ENCODE results near the gene MAX.
A peak's percentile ranks its signal among the peaks of the same experiment; 100 is the strongest.
"Not testable (repeated sequence)": the region's sequence is repeated elsewhere in the genome, so short reads cannot be mapped to it uniquely, and the experiment has no call there.

MAX gene

GRCh38 chr14:65104791-65105190, 2.5 kb upstream of the MAX start:
- DNase-seq (ENCODE audit: low read depth), result no peak

- peak; percentile 54 for DNase-seq (ENCODE audit: low read depth)
Measured at GRCh38 chr14:65103150-65103760, 938 bp upstream of the MAX start.

GRCh38 chr14:65101631-65102440, 481 bp downstream of the MAX start:
- peak; percentile 20 for DNase-seq (ENCODE audit: low read depth)

GRCh38 chr14:65100922-65101541, 1.3 kb downstream of the MAX start:
- DNase-seq (ENCODE audit: low read depth), result peak; percentile 12

- DNase-seq (ENCODE audit: low read depth), result peak; percentile 28
Measured at GRCh38 chr14:65098586-65098985, 3.7 kb downstream of the MAX start.

- no peak for DNase-seq (ENCODE audit: low read depth)
Measured at GRCh38 chr14:65096323-65097089, 5.8 kb downstream of the MAX start.

DNA sequence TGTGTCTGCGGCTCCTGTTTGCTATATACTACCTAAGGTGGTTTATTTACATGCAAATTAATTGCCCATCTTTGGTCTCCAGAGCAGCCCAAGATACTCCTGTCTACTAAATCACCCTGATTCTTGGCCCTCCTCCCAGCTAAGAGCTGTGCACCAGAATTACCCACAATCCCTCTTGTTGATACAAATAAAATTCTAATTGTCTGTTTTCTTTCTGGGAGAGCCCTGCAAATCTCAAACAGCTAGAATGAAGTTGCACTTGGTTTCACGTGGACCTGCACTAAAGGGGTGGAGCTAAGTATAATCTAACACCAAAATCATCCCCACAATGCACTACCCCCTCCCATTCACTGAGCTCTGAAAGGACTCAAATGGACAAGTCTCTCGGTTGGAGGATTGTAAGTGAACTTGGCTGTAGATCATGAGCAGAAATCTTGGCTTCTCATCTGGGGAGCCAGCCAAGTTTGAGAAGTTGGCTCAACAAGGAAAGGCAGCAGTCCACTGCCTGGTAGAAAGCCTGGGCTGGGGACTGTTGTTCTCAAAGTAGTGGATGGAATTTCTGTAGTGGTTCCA, 6.6 kb downstream of the MAX start:
- no peak for DNase-seq (ENCODE audit: low read depth)

GRCh38 chr14:65092349-65092748, 10.0 kb downstream of the MAX start:
- DNase-seq (ENCODE audit: low read depth), result no peak

GRCh38 chr14:65087835-65088234, 14.5 kb downstream of the MAX start:
- not testable (repeated sequence) for DNase-seq (ENCODE audit: low read depth)

DNA sequence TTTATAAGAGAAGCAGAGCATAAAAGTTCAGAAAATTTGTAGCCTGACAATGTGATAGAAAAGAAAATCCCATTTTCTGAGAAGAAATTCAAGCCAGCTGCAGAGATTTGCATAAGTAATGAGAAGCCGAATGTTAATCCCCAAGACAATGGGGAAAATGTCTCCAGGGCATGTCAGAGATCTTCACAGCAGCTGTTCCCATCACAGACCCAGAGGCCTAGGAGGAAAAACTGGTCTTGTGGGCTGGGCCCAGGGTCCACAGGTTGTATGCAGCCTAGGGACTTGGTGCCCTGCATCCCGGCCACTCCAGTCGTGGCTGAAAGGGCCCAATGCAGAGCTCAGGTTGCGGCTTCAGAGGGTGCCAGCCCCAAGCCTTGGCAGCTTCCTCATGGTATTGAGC, 15.6 kb downstream of the MAX start:
- DNase-seq (ENCODE audit: low read depth), result not testable (repeated sequence)

GRCh38 chr14:65084554-65085505, 17.5 kb downstream of the MAX start:
- DNase-seq (ENCODE audit: low read depth), result peak; percentile 15

DNA sequence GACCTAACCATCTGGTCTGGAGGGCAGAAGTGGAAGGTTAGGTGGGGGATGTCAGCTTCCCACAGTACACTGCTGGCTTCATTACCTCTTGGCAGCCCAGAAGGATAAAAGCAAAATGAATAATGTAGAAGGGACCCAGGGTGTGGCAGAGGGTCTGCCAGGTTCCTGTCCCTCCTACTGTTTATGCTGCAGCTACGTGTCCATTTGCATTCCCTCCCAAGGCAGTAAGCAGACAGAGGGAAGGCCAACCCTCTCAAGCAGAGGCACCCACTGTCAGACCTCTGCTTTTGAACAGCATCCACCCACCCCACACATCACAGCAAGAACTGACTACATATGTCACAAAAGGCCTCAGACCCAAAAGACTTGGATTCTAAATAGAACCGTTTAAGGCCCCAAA, 19.4 kb downstream of the MAX start:
- no peak for DNase-seq (ENCODE audit: low read depth)

- DNase-seq (ENCODE audit: low read depth), result peak; percentile 7
Measured at GRCh38 chr14:65080960-65081747, 21.2 kb downstream of the MAX start.

- no peak for DNase-seq (ENCODE audit: low read depth)
Measured at GRCh38 chr14:65079768-65080167, 22.5 kb downstream of the MAX start.

DNA sequence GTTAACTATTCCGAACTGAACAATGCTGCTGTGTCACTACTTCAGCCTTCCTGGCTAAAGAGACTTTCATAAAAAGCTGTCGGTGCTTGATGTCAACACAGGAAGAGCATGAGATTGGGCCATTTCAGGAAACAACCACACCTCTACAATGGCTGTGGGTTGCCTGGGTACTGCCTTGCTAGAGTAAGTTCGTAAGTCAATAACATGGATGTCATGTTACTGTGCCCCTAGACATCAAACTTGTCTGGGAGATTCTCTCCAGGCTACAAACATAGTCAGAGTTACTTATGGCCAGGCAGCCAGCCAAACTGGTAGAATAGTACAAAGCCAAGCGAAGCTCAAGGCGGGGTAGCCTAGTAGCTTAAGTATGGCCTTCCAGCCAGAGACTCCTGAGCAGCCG, 23.1 kb downstream of the MAX start:
- DNase-seq (ENCODE audit: low read depth), result no peak

GRCh38 chr14:65077318-65077717, 25.0 kb downstream of the MAX start:
- DNase-seq (ENCODE audit: low read depth), result no peak

- no peak for DNase-seq (ENCODE audit: low read depth)
Measured at GRCh38 chr14:65075628-65076325, 26.5 kb downstream of the MAX start.

- DNase-seq (ENCODE audit: low read depth), result no peak
Measured at GRCh38 chr14:65074449-65075150, 27.7 kb downstream of the MAX start.
